ENCODE data around the gene MLST8. TPM values are rescaled to one million over a fixed set of nuclear protein-coding genes. Genes with fewer than 3 reads are reported as not detected.

MLST8 gene
- total and polyA plus RNA-seq, 12 donors, result 19.3 to 43.1 (median 24.7) TPM

DNA sequence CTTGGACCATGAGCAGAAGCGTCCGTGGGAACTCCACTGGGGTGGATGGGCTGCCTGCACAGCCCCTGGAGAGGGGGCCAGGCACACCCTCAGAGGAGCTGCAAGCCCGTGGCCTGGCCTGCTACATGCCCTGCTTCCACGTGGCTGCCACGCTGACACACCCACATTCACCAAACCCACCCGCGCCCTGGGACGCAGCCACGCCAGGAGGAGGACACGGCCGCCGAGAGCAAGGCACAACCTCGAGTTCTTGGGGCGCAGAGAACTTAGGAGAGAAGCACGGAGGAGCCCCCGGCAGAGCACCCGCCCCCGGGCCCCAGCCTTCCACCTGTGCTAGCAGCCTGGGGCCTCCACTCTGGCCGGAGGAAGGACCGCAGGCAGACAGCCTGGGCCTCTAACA is 27.7 kb upstream of the MLST8 start:
- H3K36me3 ChIP-seq, result peaks cover 0 to 56% (median 31%) of the 10 kb centered on the region in 9 donors
- DNase-seq, result no peak
- no peaks in the 10 kb centered on the region for H3K9me3 ChIP-seq
- TF ChIP-seq, protein P1, sequence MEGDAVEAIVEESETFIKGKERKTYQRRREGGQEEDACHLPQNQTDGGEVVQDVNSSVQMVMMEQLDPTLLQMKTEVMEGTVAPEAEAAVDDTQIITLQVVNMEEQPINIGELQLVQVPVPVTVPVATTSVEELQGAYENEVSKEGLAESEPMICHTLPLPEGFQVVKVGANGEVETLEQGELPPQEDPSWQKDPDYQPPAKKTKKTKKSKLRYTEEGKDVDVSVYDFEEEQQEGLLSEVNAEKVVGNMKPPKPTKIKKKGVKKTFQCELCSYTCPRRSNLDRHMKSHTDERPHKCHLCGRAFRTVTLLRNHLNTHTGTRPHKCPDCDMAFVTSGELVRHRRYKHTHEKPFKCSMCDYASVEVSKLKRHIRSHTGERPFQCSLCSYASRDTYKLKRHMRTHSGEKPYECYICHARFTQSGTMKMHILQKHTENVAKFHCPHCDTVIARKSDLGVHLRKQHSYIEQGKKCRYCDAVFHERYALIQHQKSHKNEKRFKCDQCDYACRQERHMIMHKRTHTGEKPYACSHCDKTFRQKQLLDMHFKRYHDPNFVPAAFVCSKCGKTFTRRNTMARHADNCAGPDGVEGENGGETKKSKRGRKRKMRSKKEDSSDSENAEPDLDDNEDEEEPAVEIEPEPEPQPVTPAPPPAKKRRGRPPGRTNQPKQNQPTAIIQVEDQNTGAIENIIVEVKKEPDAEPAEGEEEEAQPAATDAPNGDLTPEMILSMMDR (IDR thresholded peaks at IDR 0.05), result no peak
- peaks cover 0 to 3% (median 0%) of the 10 kb centered on the region in 7 donors for H3K27me3 ChIP-seq
- ATAC-seq, result no peak
- WGBS, 2 donors, result 96% methylated on average over 20 of the region's 20 CpGs
- no peaks in the 10 kb centered on the region for H3K4me1 ChIP-seq
- H3K4me3 ChIP-seq, result no peak overlapping the region
- intact Hi-C loops (cut with DNase I), result no loop called here
- H3K27ac ChIP-seq, result no peak overlapping the region

GRCh38 chr16:2178321-2179106 is 26.7 kb upstream of the MLST8 start:
- no peak for DNase-seq
- peaks cover 0 to 47% (median 25%) of the 10 kb centered on the region in 9 donors for H3K36me3 ChIP-seq
- TF ChIP-seq, protein P1 (IDR thresholded peaks at IDR 0.05), result no peak
- H3K9me3 ChIP-seq, result no peaks in the 10 kb centered on the region
- no peak overlapping the region for H3K27ac ChIP-seq
- peaks cover 0 to 3% (median 0%) of the 10 kb centered on the region in 7 donors for H3K27me3 ChIP-seq
- intact Hi-C loops (cut with DNase I), result no loop called here
- no peak overlapping the region for H3K4me3 ChIP-seq
- WGBS, 2 donors, result 30 to 34% methylated on average over 76 to 105 of the region's 106 CpGs
- no peaks in the 10 kb centered on the region for H3K4me1 ChIP-seq
- peak in 3 of 8 donors; percentile 9 to 49 (median 16) for ATAC-seq

- Histone ChIP-seq H3K4me1 (no peaks in the 10 kb centered on the region), H3K27ac (no peak overlapping the region), H3K36me3 (peaks cover 0 to 41% (median 23%) of the 10 kb centered on the region in 9 donors), H3K9me3 (no peaks in the 10 kb centered on the region), H3K27me3 (peaks cover 0 to 3% (median 0%) of the 10 kb centered on the region in 7 donors), H3K4me3 (no peak overlapping the region)
- intact Hi-C loops (cut with DNase I), result no loop called here
- 22 to 39% methylated on average over 36 to 50 of the region's 50 CpGs for WGBS, 2 donors
- ATAC-seq, result no peak
- no peak for DNase-seq
- TF ChIP-seq, protein P1 (IDR thresholded peaks at IDR 0.05), result no peak
Observed at GRCh38 chr16:2179107-2179501, 26.1 kb upstream of the MLST8 start.

DNA sequence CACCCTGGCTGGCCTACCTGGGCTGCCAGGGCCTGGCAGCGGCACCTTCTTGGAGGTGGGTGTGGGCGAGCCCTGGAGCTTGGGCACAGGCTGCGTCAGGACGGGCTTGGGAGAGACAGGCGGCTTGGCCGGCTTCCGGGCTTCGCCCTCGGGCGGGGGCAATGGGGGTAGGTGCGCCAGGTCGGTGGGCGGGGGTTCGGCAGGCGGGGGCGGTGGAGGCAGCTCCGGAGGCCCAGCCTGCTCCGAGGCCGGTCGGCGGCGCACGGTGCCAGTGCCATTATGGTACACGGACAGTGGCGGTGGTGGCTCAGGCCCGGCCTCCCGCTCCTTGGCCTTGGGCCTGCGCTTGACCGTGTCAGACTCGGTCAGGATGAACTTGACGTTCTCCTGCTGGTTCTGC is 25.7 kb upstream of the MLST8 start:
- H3K4me3 ChIP-seq, result no peak overlapping the region
- H3K27ac ChIP-seq, result no peak overlapping the region
- H3K27me3 ChIP-seq, result peaks cover 0 to 3% (median 0%) of the 10 kb centered on the region in 7 donors
- intact Hi-C loops (cut with DNase I), result no loop called here
- TF ChIP-seq, protein P1 (IDR thresholded peaks at IDR 0.05), result no peak
- H3K9me3 ChIP-seq, result no peaks in the 10 kb centered on the region
- peaks cover 0 to 36% (median 18%) of the 10 kb centered on the region in 9 donors for H3K36me3 ChIP-seq
- no peak for DNase-seq
- no peaks in the 10 kb centered on the region for H3K4me1 ChIP-seq
- ATAC-seq, result peak in 1 of 8 donors; percentile 2
- WGBS, 2 donors, result 94 to 95% methylated on average over 22 to 31 of the region's 31 CpGs
